ENCODE measurements around the gene CCDC186.

DNA sequence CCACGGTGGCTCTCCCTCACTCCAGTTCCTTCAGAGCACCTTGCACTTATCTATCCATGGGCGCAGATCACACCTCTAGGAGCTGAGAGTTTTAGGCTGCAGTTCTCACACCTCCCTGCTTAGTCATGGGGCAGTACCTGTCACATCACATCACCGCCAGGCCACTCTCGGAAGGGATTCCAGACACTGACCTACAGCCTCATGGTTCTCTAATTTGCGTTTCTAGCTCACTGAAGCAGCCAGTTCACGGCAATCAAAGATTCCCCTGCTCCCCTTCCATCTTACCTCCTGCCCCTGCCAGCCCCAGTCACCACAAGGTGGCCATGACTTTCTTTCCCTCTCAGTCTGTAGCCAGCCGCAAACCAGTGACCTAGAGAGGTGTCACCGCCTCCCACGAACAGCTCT lies 96.2 kb downstream of the CCDC186 start:
- TF ChIP-seq CTCF (IDR thresholded peaks at IDR 0.05) (no peak), POLR2AphosphoS5 (IDR thresholded peaks at IDR 0.05; ENCODE audit: low read depth, low read length) (no peak), TEAD4 (IDR thresholded peaks at IDR 0.05; ENCODE audit: borderline replicate concordance, insufficient read depth) (no peak), EP300 (IDR thresholded peaks at IDR 0.05; ENCODE audit: borderline replicate concordance in 1 of 2, low read depth in 1 of 2, low read length in 1 of 2) (no peak), RFX5 (IDR thresholded peaks at IDR 0.05; ENCODE audit: low read length) (no peak), SIN3A (IDR thresholded peaks at IDR 0.05; ENCODE audit: borderline replicate concordance, low read depth, low read length) (no peak), ELF1 (IDR thresholded peaks at IDR 0.05) (no peak), PBX3 (IDR thresholded peaks at IDR 0.05) (no peak), TAF1 (IDR thresholded peaks at IDR 0.05; ENCODE audit: borderline replicate concordance, low read depth, low read length) (no peak), RAD21 (IDR thresholded peaks at IDR 0.05; ENCODE audit: low read length) (no peak), TCF12 (IDR thresholded peaks at IDR 0.05) (no peak), FOXM1 (IDR thresholded peaks at IDR 0.05; ENCODE audit: low read depth) (no peak), ZBTB33 (IDR thresholded peaks at IDR 0.05; ENCODE audit: borderline replicate concordance, low read depth) (no peak)
